IgD-negative memory B cell (primary cell): ENCODE results near the gene KANSL2. TPM values are rescaled to one million over a fixed set of nuclear protein-coding genes. Genes with fewer than 3 reads are reported as not detected.
"Not testable (repeated sequence)": the region's sequence is repeated elsewhere in the genome, so short reads cannot be mapped to it uniquely, and the experiment has no call there.

Experiments used
- H3K27ac Mint-ChIP-seq, 3 donors: one replicate each; pipeline ENCODE4 v1.8.0; 2020 to 2022; ENCODE audit warnings: mild to moderate bottlenecking in 3 of 3, mixed read lengths in 3 of 3, moderate library complexity in 1 of 3
- H3K27me3 Mint-ChIP-seq: one replicate; pipeline ENCODE4 v1.8.0; 2021; ENCODE audit warnings: mixed read lengths
- H3K36me3 Mint-ChIP-seq: one replicate; pipeline ENCODE4 v1.8.0; 2020; ENCODE audit warnings: mild to moderate bottlenecking, mixed read lengths
- H3K4me1 Mint-ChIP-seq, 3 donors: one replicate each; pipeline ENCODE4 v1.8.0; 2020 to 2022; ENCODE audit warnings: mixed read lengths in 3 of 3, mild to moderate bottlenecking in 1 of 3
- H3K4me3 Mint-ChIP-seq, 4 donors: one replicate each; pipeline ENCODE4 v1.8.0; 2020 to 2022; ENCODE audit warnings: mild to moderate bottlenecking in 4 of 4, mixed read lengths in 4 of 4, moderate library complexity in 3 of 4
- H3K9me3 Mint-ChIP-seq, 3 donors: one replicate each; pipeline ENCODE4 v1.8.0; 2020 to 2021; ENCODE audit warnings: mixed read lengths in 3 of 3, mild to moderate bottlenecking in 1 of 3
- polyA plus RNA-seq: library from polyadenylated mRNA; unstranded; fragments of 300-500 nt; fragmentation: Illumina TruSeq; gene quantifications from one replicate; pipeline ENCODE4 v1.2.3, GENCODE V29; 2021

The KANSL2 gene
- polyA plus RNA-seq, result 47.8 TPM

GRCh38 chr12:48681710-48682532 lies at the start of gene KANSL2:
Gene KANSL2 (minus strand): TSS chr12:48682238. CDS start chr12:48681632, 606 bp downstream.
- peak within 1 kb of the TSS; percentile 90 to 99 (median 98) for H3K4me3 Mint-ChIP-seq
- peak within 1 kb of the TSS; percentile 90 to 100 (median 99) for H3K27ac Mint-ChIP-seq
- peaks cover 30 to 40% (median 40%) of the 10 kb centered on the region in 3 donors for H3K4me1 Mint-ChIP-seq
- no peaks in the 10 kb centered on the region for H3K9me3 Mint-ChIP-seq
- peaks cover 1% of the 10 kb centered on the region for H3K36me3 Mint-ChIP-seq
- no peaks in the 10 kb centered on the region for H3K27me3 Mint-ChIP-seq

- Mint-ChIP-seq H3K4me3 (no peak overlapping the region), H3K27me3 (no peaks in the 10 kb centered on the region), H3K27ac (no peak overlapping the region), H3K36me3 (no peaks in the 10 kb centered on the region), H3K4me1 (no peaks in the 10 kb centered on the region), H3K9me3 (no peaks in the 10 kb centered on the region)
These were observed 46.8 kb upstream of the KANSL2 start for GRCh38 chr12:48728807-48729206.

GRCh38 chr12:48720737-48721136 lies 38.7 kb upstream of the KANSL2 start:
- Mint-ChIP-seq H3K9me3 (peaks cover 1 to 15% (median 9%) of the 10 kb centered on the region in 3 donors), H3K27ac (peak overlapping the region in 1 of 3 donors; percentile 52), H3K4me1 (peaks cover 7 to 10% (median 9%) of the 10 kb centered on the region in 3 donors), H3K4me3 (peak overlapping the region in 1 of 4 donors; percentile 73)
- not testable (repeated sequence) for H3K36me3 Mint-ChIP-seq, H3K27me3 Mint-ChIP-seq

- peaks cover 1 to 15% (median 9%) of the 10 kb centered on the region in 3 donors for H3K9me3 Mint-ChIP-seq
- peaks cover 7 to 15% (median 13%) of the 10 kb centered on the region in 3 donors for H3K4me1 Mint-ChIP-seq
- peak overlapping the region in 1 of 4 donors; percentile 73 for H3K4me3 Mint-ChIP-seq
- not testable (repeated sequence) for H3K27me3 Mint-ChIP-seq, H3K36me3 Mint-ChIP-seq, H3K27ac Mint-ChIP-seq
These were observed 38.1 kb upstream of the KANSL2 start for GRCh38 chr12:48720171-48720570.

- H3K27ac Mint-ChIP-seq, result peak overlapping the region in 2 of 3 donors; percentile 17 to 32
- not testable (repeated sequence) for H3K36me3 Mint-ChIP-seq, H3K27me3 Mint-ChIP-seq
- peaks cover 7 to 24% (median 15%) of the 10 kb centered on the region in 3 donors for H3K4me1 Mint-ChIP-seq
- H3K9me3 Mint-ChIP-seq, result peaks cover 1 to 15% (median 9%) of the 10 kb centered on the region in 3 donors
- peak overlapping the region in 2 of 4 donors; percentile 57 to 84 for H3K4me3 Mint-ChIP-seq
These were observed 37.0 kb upstream of the KANSL2 start for GRCh38 chr12:48719002-48719401.

- peak overlapping the region; percentile 85 to 98 (median 97) for H3K27ac Mint-ChIP-seq
- H3K27me3 Mint-ChIP-seq, result peaks cover 4% of the 10 kb centered on the region
- H3K9me3 Mint-ChIP-seq, result peaks cover 1 to 15% (median 9%) of the 10 kb centered on the region in 3 donors
- H3K4me1 Mint-ChIP-seq, result peaks cover 7 to 32% (median 16%) of the 10 kb centered on the region in 3 donors
- H3K4me3 Mint-ChIP-seq, result peak overlapping the region; percentile 84 to 97 (median 96)
- peaks cover 8% of the 10 kb centered on the region for H3K36me3 Mint-ChIP-seq
These were observed 35.2 kb upstream of the KANSL2 start for GRCh38 chr12:48717252-48717695.

GRCh38 chr12:48716493-48717251 lies 34.6 kb upstream of the KANSL2 start, which contains the start of gene CCNT1:
Gene CCNT1 (minus strand): TSS chr12:48716707. CDS start chr12:48716675, 32 bp downstream.
- Mint-ChIP-seq H3K9me3 (peaks cover 1 to 15% (median 9%) of the 10 kb centered on the region in 3 donors), H3K27me3 (peaks cover 4% of the 10 kb centered on the region), H3K36me3 (peaks cover 8% of the 10 kb centered on the region), H3K4me3 (peak within 1 kb of the TSS; percentile 84 to 97 (median 96)), H3K27ac (peak within 1 kb of the TSS; percentile 85 to 98 (median 97)), H3K4me1 (peaks cover 7 to 32% (median 16%) of the 10 kb centered on the region in 3 donors)

GRCh38 chr12:48716168-48716492 lies 34.1 kb upstream of the KANSL2 start:
- Mint-ChIP-seq H3K4me1 (peaks cover 7 to 35% (median 17%) of the 10 kb centered on the region in 3 donors), H3K9me3 (peaks cover 0 to 12% (median 7%) of the 10 kb centered on the region in 3 donors), H3K27me3 (peaks cover 3% of the 10 kb centered on the region), H3K27ac (peak overlapping the region; percentile 85 to 98 (median 97)), H3K36me3 (peaks cover 8% of the 10 kb centered on the region), H3K4me3 (peak overlapping the region; percentile 84 to 97 (median 96))

GRCh38 chr12:48712209-48712608 lies 30.2 kb upstream of the KANSL2 start:
- Mint-ChIP-seq H3K36me3 (peaks cover 7% of the 10 kb centered on the region), H3K4me3 (no peak overlapping the region), H3K27ac (no peak overlapping the region), H3K27me3 (no peaks in the 10 kb centered on the region), H3K9me3 (no peaks in the 10 kb centered on the region), H3K4me1 (peaks cover 17 to 38% (median 20%) of the 10 kb centered on the region in 3 donors)

GRCh38 chr12:48698822-48699221 lies 16.8 kb upstream of the KANSL2 start:
- not testable (repeated sequence) for H3K4me1 Mint-ChIP-seq, H3K9me3 Mint-ChIP-seq, H3K4me3 Mint-ChIP-seq, H3K27me3 Mint-ChIP-seq, H3K27ac Mint-ChIP-seq, H3K36me3 Mint-ChIP-seq

- Mint-ChIP-seq H3K36me3 (peaks cover 10% of the 10 kb centered on the region), H3K27me3 (no peaks in the 10 kb centered on the region), H3K9me3 (no peaks in the 10 kb centered on the region), H3K4me3 (no peak overlapping the region), H3K4me1 (peaks cover 0 to 5% (median 1%) of the 10 kb centered on the region in 3 donors), H3K27ac (peak overlapping the region in 1 of 3 donors; percentile 71)
These were observed 14.6 kb upstream of the KANSL2 start for GRCh38 chr12:48696626-48697025.

- Mint-ChIP-seq H3K4me1 (peaks cover 0 to 6% (median 6%) of the 10 kb centered on the region in 3 donors), H3K36me3 (peaks cover 10% of the 10 kb centered on the region), H3K27ac (no peak overlapping the region), H3K9me3 (no peaks in the 10 kb centered on the region), H3K27me3 (no peaks in the 10 kb centered on the region), H3K4me3 (no peak overlapping the region)
These were observed 13.8 kb upstream of the KANSL2 start for GRCh38 chr12:48695859-48696258.

GRCh38 chr12:48694038-48694437 lies 12.0 kb upstream of the KANSL2 start:
- Mint-ChIP-seq H3K27me3 (no peaks in the 10 kb centered on the region), H3K4me1 (peaks cover 0 to 6% (median 5%) of the 10 kb centered on the region in 3 donors), H3K4me3 (no peak overlapping the region), H3K9me3 (no peaks in the 10 kb centered on the region), H3K27ac (no peak overlapping the region), H3K36me3 (peaks cover 7% of the 10 kb centered on the region)

GRCh38 chr12:48693572-48693971 lies 11.5 kb upstream of the KANSL2 start:
- Mint-ChIP-seq H3K27ac (no peak overlapping the region), H3K9me3 (no peaks in the 10 kb centered on the region), H3K36me3 (peaks cover 11% of the 10 kb centered on the region), H3K27me3 (no peaks in the 10 kb centered on the region), H3K4me3 (no peak overlapping the region), H3K4me1 (peaks cover 0 to 7% (median 6%) of the 10 kb centered on the region in 3 donors)
